Measurements from ENCODE around the gene SLAMF6.

- TF ChIP-seq CTCF (IDR thresholded peaks at IDR 0.05) (no peak), POLR2A (IDR thresholded peaks at IDR 0.05) (no peak)
These were observed 62.8 kb downstream of the SLAMF6 start for GRCh38 chr1:160460214-160460642.
